ENCODE measurements around the gene GLI3.

Gene GLI3

GRCh38 chr7:42248579-42248978 is 11.6 kb upstream of the GLI3 start:
- DNase-seq (ENCODE audit: low read depth) = no peak
- no peak overlapping the region for H3K4me3 ChIP-seq (ENCODE audit: low read depth, low read length)
- TF ChIP-seq CTCF (IDR thresholded peaks at IDR 0.05; ENCODE audit: low read depth, low read length, missing control alignments) = no peak

- DNase-seq (ENCODE audit: low read depth) = no peak
- no peak for TF ChIP-seq CTCF (IDR thresholded peaks at IDR 0.05; ENCODE audit: low read depth, low read length, missing control alignments)
- H3K4me3 ChIP-seq (ENCODE audit: low read depth, low read length) = no peak overlapping the region
These were observed 10.3 kb upstream of the GLI3 start for GRCh38 chr7:42247301-42247700.

GRCh38 chr7:42244828-42245227 is 7.8 kb upstream of the GLI3 start:
- TF ChIP-seq CTCF (IDR thresholded peaks at IDR 0.05; ENCODE audit: low read depth, low read length, missing control alignments) = no peak
- DNase-seq (ENCODE audit: low read depth) = no peak
- no peak overlapping the region for H3K4me3 ChIP-seq (ENCODE audit: low read depth, low read length)

GRCh38 chr7:42242381-42242780 is 5.4 kb upstream of the GLI3 start:
- H3K4me3 ChIP-seq (ENCODE audit: low read depth, low read length) = no peak overlapping the region
- no peak for DNase-seq (ENCODE audit: low read depth)
- no peak for TF ChIP-seq CTCF (IDR thresholded peaks at IDR 0.05; ENCODE audit: low read depth, low read length, missing control alignments)

GRCh38 chr7:42241424-42241823 is 4.4 kb upstream of the GLI3 start:
- DNase-seq (ENCODE audit: low read depth) = no peak
- TF ChIP-seq CTCF (IDR thresholded peaks at IDR 0.05; ENCODE audit: low read depth, low read length, missing control alignments) = no peak
- no peak overlapping the region for H3K4me3 ChIP-seq (ENCODE audit: low read depth, low read length)

GRCh38 chr7:42240416-42240815 is 3.4 kb upstream of the GLI3 start:
- no peak for DNase-seq (ENCODE audit: low read depth)
- no peak overlapping the region for H3K4me3 ChIP-seq (ENCODE audit: low read depth, low read length)
- TF ChIP-seq CTCF (IDR thresholded peaks at IDR 0.05; ENCODE audit: low read depth, low read length, missing control alignments) = no peak

- no peak for DNase-seq (ENCODE audit: low read depth)
- TF ChIP-seq CTCF (IDR thresholded peaks at IDR 0.05; ENCODE audit: low read depth, low read length, missing control alignments) = no peak
- no peak overlapping the region for H3K4me3 ChIP-seq (ENCODE audit: low read depth, low read length)
These were observed 1.8 kb upstream of the GLI3 start for GRCh38 chr7:42238709-42239366.

Measured in GM12864 (cell line).